ENCODE data around the gene PKD1.
"Not testable (repeated sequence)": the region's sequence is repeated elsewhere in the genome, so short reads cannot be mapped to it uniquely, and the experiment has no call there.

PKD1 gene

DNA sequence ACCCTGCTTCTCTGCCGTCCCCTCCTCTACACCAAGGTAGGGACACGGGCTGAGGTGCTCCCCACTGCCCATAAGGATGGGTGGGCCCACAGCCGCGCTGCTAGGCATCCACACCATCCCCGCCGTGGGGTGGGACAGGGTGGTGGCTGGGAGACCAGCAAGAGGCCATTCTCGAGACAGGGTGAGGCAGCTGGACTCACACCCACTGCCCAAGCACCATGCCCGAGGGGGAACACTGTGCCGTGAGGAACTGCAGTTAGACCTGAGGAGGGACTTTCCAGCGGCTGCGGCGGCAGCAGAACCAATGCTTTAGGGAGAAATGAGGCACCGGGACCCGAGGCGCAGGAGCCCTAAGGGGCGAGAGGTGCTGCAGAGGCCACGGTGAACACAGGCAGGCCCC lies 13.3 kb downstream of the PKD1 start:
- no peak for TF ChIP-seq CTCF (IDR thresholded peaks at IDR 0.05; ENCODE audit: insufficient read depth, missing control alignments)
- no peak for FAIRE-seq
- DNase-seq (ENCODE audit: insufficient read length, low spot score) = no peak

- TF ChIP-seq CTCF (IDR thresholded peaks at IDR 0.05; ENCODE audit: insufficient read depth, missing control alignments) = no peak
- no peak for FAIRE-seq
- DNase-seq (ENCODE audit: insufficient read length, low spot score) = no peak
Observed at GRCh38 chr16:2121853-2122252, 13.8 kb downstream of the PKD1 start.

DNA sequence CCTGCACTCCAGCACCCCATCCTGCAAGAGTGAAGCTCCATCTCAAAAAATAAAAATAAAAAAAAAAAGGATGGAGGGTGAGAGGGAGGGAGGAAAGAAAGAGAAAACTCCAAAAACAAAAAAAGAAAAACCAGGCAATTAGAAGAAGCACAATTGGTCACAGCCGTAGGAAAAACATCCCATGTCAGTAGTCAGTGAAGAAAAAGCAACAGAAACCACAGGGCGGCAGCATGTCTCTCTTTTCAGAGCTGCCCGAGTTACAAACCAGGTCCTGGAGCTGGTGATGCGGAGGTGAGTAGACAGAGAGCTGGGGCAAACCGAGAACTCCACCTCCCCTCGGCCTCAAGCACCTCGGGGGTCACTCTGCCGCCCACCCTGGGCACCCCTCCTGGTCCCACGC lies 14.4 kb downstream of the PKD1 start:
- DNase-seq (ENCODE audit: insufficient read length, low spot score); FAIRE-seq: not testable (repeated sequence)
- peak; percentile 26 for TF ChIP-seq CTCF (IDR thresholded peaks at IDR 0.05; ENCODE audit: insufficient read depth, missing control alignments)

GRCh38 chr16:2117960-2118722 lies 17.6 kb downstream of the PKD1 start:
- DNase-seq (ENCODE audit: insufficient read length, low spot score); FAIRE-seq: not testable (repeated sequence)

GRCh38 chr16:2117341-2117740 lies 18.4 kb downstream of the PKD1 start:
- not testable (repeated sequence) for FAIRE-seq; DNase-seq (ENCODE audit: insufficient read length, low spot score)

DNA sequence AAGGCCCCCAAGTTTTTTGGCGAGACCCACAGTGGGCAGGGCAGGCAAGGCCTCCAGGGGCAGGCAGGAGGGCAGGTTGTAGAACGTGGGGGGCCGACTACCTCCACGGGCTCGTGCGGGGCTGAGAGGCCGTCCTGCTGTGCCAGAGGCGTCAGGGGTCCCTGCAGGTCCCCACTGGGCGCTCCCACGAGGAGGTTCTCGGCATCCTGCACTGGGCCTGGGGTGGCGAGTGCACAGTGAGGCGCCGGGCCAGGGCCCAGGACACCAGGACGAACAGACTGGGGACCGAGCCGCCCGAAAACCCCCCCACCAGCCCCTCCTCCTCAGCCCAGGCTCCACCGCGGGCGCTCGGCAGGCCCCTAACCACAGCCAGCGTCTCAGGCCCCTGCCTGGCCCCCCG lies 19.3 kb downstream of the PKD1 start:
- not testable (repeated sequence) for FAIRE-seq; DNase-seq (ENCODE audit: insufficient read length, low spot score)

DNA sequence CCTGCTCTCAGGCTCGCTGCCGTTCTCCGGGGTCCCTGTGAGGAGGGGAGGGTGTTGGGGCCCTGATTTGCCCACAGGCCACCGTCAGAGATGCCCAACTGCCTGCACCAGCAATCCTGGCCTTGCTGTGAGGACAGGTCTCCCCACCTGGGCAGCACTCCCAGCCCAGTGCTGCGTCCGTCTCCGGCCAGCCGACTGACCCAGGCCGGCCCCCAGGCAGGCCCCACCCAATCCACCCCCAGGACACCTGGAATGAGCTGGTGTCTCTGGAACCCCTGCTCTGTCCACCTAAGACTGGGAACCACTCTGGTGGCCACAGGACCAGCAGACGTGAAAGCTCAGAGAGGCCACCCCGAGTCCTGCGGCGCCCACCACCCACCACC lies 20.1 kb downstream of the PKD1 start:
- FAIRE-seq (no peak), DNase-seq (ENCODE audit: insufficient read length, low spot score) (no peak)
- no peak for TF ChIP-seq CTCF (IDR thresholded peaks at IDR 0.05; ENCODE audit: insufficient read depth, missing control alignments)

- not testable (repeated sequence) for DNase-seq (ENCODE audit: insufficient read length, low spot score); FAIRE-seq
Observed at GRCh38 chr16:2114885-2115590, 20.7 kb downstream of the PKD1 start.

- not testable (repeated sequence) for FAIRE-seq; DNase-seq (ENCODE audit: insufficient read length, low spot score)
Observed at GRCh38 chr16:2114225-2114624, 21.5 kb downstream of the PKD1 start.

DNA sequence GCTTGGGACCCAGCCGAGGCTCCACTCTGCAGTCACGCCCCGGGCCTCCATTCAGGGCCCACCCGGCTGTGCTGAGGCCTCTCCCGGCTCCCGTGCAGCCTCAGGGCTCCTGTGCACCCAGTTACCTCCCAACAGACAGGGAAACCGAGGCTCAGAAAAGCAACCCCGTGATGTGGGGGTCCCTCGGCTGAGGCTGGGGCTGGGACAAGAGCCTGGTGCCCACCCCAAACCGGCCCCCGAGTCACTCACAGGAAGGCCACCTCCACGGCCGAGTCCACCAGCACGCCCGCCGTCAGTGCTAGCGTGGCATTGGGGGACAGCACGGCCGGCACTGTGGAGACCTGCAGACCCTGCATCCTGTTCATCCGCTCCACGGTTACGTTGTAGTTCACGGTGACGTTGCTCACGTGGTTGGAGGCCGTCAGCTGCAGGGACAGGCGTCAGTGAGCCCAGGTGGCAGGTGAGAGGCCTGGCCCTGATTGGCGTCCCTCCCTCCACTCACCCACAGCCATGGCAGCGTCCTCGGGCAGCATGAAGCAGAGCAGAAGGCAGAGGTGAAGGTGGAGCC lies 23.1 kb downstream of the PKD1 start:
- not testable (repeated sequence) for FAIRE-seq; DNase-seq (ENCODE audit: insufficient read length, low spot score)

- not testable (repeated sequence) for DNase-seq (ENCODE audit: insufficient read length, low spot score); FAIRE-seq
Observed at GRCh38 chr16:2111412-2112335, 24.0 kb downstream of the PKD1 start.

DNA sequence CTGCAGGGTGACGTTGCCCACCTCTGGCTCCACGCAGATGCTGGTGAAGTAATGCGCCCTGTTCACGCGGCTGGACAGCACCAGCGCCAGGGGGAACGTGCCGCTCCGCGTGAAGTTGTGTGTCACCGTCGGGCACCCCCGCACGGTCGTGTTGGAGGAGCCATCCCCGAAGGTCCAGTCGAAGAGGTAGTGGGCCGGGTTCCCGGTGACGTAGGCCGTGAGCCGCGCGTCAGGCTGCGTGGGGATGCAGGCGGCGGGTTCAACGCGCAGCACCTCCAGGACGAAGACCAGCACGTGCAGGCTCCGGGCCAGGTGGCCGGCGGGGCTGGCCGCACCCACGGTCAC lies 24.7 kb downstream of the PKD1 start:
- not testable (repeated sequence) for DNase-seq (ENCODE audit: insufficient read length, low spot score); FAIRE-seq

GRCh38 chr16:2110332-2111008 lies 25.2 kb downstream of the PKD1 start:
- FAIRE-seq; DNase-seq (ENCODE audit: insufficient read length, low spot score): not testable (repeated sequence)

Measured in D721Med (cell line).